Measurements from ENCODE around the gene PSAT1. TPM values are rescaled to one million over a fixed set of nuclear protein-coding genes. Genes with fewer than 3 reads are reported as not detected.
A peak's percentile ranks its signal among the peaks of the same experiment; 100 is the strongest.

Gene PSAT1
- total and polyA plus RNA-seq, 4 experiments from 2014 or later: 9.7 to 12.2 (median 11.1) TPM

- Mint-ChIP-seq H3K27me3 (peaks cover 13 to 18% of the 10 kb centered on the region in 2 donors), H3K36me3 (no peaks in the 10 kb centered on the region), H3K4me1 (peaks cover 0 to 5% (median 1%) of the 10 kb centered on the region in 4 donors), H3K9me3 (no peaks in the 10 kb centered on the region), H3K27ac (no peak overlapping the region), H3K4me3 (no peak overlapping the region)
- CTCF ChIA-PET (ENCODE audit: partially characterized antibody): interaction anchor here (0.7 to 3.8 kb wide), 9 partner anchors 10 to 392 kb away, joined by 3 to 37 read pairs (median 5); no protein-coding TSS in a partner anchor
- Histone ChIP-seq H3K4me3 (ENCODE audit: low read length in 2 of 2) (no peak overlapping the region), H3K27me3 (ENCODE audit: insufficient read depth, low read length) (peaks cover 4% of the 10 kb centered on the region), H3K9me3 (ENCODE audit: control insufficient read depth in 1 of 2, low read length in 2 of 2) (no peaks in the 10 kb centered on the region), H3K4me1 (ENCODE audit: insufficient read depth, low read length) (no peaks in the 10 kb centered on the region), H3K27ac (ENCODE audit: low read depth, low read length) (no peak overlapping the region), H3K36me3 (ENCODE audit: insufficient read depth, low read length) (no peaks in the 10 kb centered on the region)
- POLR2A ChIA-PET (ENCODE audit: partially characterized antibody): no interaction called here
- no peak for DNase-seq
- intact Hi-C loops (cut with micrococcal nuclease): no loop called here
Measured at GRCh38 chr9:78368236-78368635, 71.3 kb downstream of the PSAT1 start.

DNA sequence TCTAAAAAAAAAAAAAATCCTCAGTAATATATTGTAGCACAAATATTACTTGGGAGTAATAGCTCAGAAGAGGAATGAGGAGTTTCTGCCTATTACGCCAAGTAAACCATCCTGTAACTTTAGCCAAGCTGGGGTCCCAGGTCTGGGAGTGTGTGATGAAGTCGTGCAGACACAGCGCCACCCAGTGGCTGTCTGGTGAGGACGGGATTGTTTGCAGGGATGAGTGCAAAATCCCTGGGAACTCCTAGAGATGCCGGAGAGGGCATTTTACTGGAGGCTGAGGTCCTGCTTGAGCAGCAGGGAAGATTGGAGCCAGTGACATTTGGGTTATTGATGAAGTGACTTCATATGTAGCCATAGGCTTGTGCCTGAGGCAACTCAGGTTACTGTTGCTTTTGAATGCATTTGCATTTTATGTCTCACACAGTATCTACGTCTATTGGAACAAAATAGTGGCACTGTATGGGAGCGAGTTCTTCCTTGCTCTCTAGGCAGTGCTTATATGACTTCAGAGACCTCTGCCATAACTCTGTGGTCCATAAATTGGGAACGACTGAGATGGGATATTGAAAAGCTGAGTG lies 72.8 kb downstream of the PSAT1 start:
- peak in 4 of 5 donors; percentile 28 to 42 (median 36) for DNase-seq
- Mint-ChIP-seq H3K4me1 (peaks cover 0 to 5% (median 1%) of the 10 kb centered on the region in 4 donors), H3K27ac (no peak overlapping the region), H3K36me3 (no peaks in the 10 kb centered on the region), H3K27me3 (peaks cover 22 to 26% of the 10 kb centered on the region in 2 donors), H3K9me3 (no peaks in the 10 kb centered on the region), H3K4me3 (no peak overlapping the region)
- no peaks in the 10 kb centered on the region for H3K4me1 ChIP-seq (ENCODE audit: insufficient read depth, low read length)
- H3K36me3 ChIP-seq (ENCODE audit: insufficient read depth, low read length): no peaks in the 10 kb centered on the region
- POLR2A ChIA-PET (ENCODE audit: partially characterized antibody): interaction anchor here (0.9 kb wide), 1 partner anchor 251 kb away, joined by 4 read pairs; no protein-coding TSS in a partner anchor
- CTCF ChIA-PET (ENCODE audit: partially characterized antibody): interaction anchor here (0.6 to 3.8 kb wide), 26 partner anchors 9 to 936 kb away, joined by 3 to 37 read pairs (median 4); partner anchors contain the start of gene PSAT1
- H3K9me3 ChIP-seq (ENCODE audit: control insufficient read depth in 1 of 2, low read length in 2 of 2): no peaks in the 10 kb centered on the region
- no peak overlapping the region for H3K27ac ChIP-seq (ENCODE audit: low read depth, low read length)
- intact Hi-C loops (cut with micrococcal nuclease): no loop called here
- H3K27me3 ChIP-seq (ENCODE audit: insufficient read depth, low read length): peaks cover 7% of the 10 kb centered on the region
- H3K4me3 ChIP-seq (ENCODE audit: low read length in 2 of 2): no peak overlapping the region

DNA sequence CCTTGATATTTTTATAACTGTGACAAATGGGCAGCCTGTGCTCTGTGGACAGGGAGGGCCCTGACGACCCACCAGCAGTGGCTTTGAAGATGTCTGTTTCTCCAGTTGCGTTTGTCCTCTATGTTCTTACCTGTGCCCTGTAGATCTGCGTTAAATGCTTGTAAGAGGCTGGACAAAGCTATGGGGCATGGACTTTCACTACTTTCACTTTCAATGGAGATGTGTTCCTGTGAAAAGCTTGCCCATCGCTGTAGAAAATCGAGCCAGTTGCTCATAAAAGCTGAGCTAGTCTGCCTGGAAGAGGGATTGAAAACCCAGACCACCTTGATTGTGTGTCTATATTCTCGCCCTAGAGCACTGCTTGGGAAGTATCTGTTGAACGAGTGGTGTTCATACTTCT lies 74.1 kb downstream of the PSAT1 start:
- H3K9me3 ChIP-seq (ENCODE audit: control insufficient read depth in 1 of 2, low read length in 2 of 2): no peaks in the 10 kb centered on the region
- H3K27me3 Mint-ChIP-seq: peaks cover 22 to 26% of the 10 kb centered on the region in 2 donors
- DNase-seq: no peak
- intact Hi-C loops (cut with micrococcal nuclease): no loop called here
- peaks cover 0 to 1% (median under 1%) of the 10 kb centered on the region in 4 donors for H3K4me1 Mint-ChIP-seq
- POLR2A ChIA-PET (ENCODE audit: partially characterized antibody): no interaction called here
- H3K4me3 Mint-ChIP-seq: no peak overlapping the region
- no peak overlapping the region for H3K27ac Mint-ChIP-seq
- H3K4me1 ChIP-seq (ENCODE audit: insufficient read depth, low read length): no peaks in the 10 kb centered on the region
- H3K27ac ChIP-seq (ENCODE audit: low read depth, low read length): no peak overlapping the region
- no peaks in the 10 kb centered on the region for H3K36me3 Mint-ChIP-seq
- H3K4me3 ChIP-seq (ENCODE audit: low read length in 2 of 2): no peak overlapping the region
- CTCF ChIA-PET (ENCODE audit: partially characterized antibody): interaction anchor here (0.7 to 3.8 kb wide), 10 partner anchors 9 to 937 kb away, joined by 3 to 22 read pairs (median 10); no protein-coding TSS in a partner anchor
- peaks cover 7% of the 10 kb centered on the region for H3K27me3 ChIP-seq (ENCODE audit: insufficient read depth, low read length)
- H3K9me3 Mint-ChIP-seq: no peaks in the 10 kb centered on the region
- no peaks in the 10 kb centered on the region for H3K36me3 ChIP-seq (ENCODE audit: insufficient read depth, low read length)

DNA sequence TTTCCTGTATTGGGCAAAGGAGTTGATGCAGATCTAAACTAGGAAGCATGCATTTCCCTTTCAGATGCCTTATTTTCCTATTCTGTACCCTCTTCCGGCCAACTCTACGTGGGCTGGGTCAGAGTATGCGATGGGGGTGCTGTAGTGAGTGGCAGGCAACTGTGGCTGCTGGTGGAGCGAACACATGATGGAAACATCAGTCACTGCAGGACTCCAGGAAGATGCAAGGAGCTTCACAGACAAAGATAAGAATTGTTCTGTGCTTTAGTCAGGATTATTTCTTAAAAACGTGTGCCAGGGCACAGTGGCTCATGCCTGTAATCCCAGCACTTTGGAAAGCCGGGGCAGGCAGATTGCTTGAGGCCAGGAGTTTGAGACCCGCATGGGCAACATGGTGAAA lies 75.1 kb downstream of the PSAT1 start:
- no peak overlapping the region for H3K27ac ChIP-seq (ENCODE audit: low read depth, low read length)
- H3K36me3 Mint-ChIP-seq: no peaks in the 10 kb centered on the region
- H3K36me3 ChIP-seq (ENCODE audit: insufficient read depth, low read length): no peaks in the 10 kb centered on the region
- H3K9me3 ChIP-seq (ENCODE audit: control insufficient read depth in 1 of 2, low read length in 2 of 2): no peaks in the 10 kb centered on the region
- peaks cover 25 to 26% of the 10 kb centered on the region in 2 donors for H3K27me3 Mint-ChIP-seq
- no peaks in the 10 kb centered on the region for H3K9me3 Mint-ChIP-seq
- no peak for DNase-seq
- ChIA-PET POLR2A (ENCODE audit: partially characterized antibody) (no interaction called here), CTCF (ENCODE audit: partially characterized antibody) (interaction anchor here (1.2 to 2.4 kb wide), 3 partner anchors 10 to 112 kb away, joined by 4 to 12 read pairs (median 7); no protein-coding TSS in a partner anchor)
- H3K4me1 Mint-ChIP-seq: peaks cover 0 to 1% (median 0%) of the 10 kb centered on the region in 4 donors
- H3K4me1 ChIP-seq (ENCODE audit: insufficient read depth, low read length): no peaks in the 10 kb centered on the region
- no peak overlapping the region for H3K27ac Mint-ChIP-seq
- H3K27me3 ChIP-seq (ENCODE audit: insufficient read depth, low read length): peaks cover 7% of the 10 kb centered on the region
- no peak overlapping the region for H3K4me3 ChIP-seq (ENCODE audit: low read length in 2 of 2)
- no peak overlapping the region for H3K4me3 Mint-ChIP-seq
- intact Hi-C loops (cut with micrococcal nuclease): no loop called here

Other genes with a start within 250 kb of the PSAT1 start
- gene CEP78, start 61.0 kb upstream of the PSAT1 start, total RNA-seq: 10 to 100 TPM; 25.3 to 27.6 TPM
- gene CEP78, start 61.0 kb upstream of the PSAT1 start, polyA plus RNA-seq: 10 to 100 TPM; 13.7 to 16.1 TPM

Measured in CD4-positive, alpha-beta memory T cell (primary cell).